GM18861 (cell line): ENCODE data around the gene GAMT.

Experiments used
- ATAC-seq: cut with Tn5 transposase; IDR thresholded peaks from one replicate; pipeline ENCODE4 v1.9.1; 2021; ENCODE audit not compliant: unreplicated experiment

The GAMT gene

GRCh38 chr19:1434040-1434366 is 32.7 kb upstream of the GAMT start:
- no peak for ATAC-seq

GRCh38 chr19:1433119-1434039 is 32.0 kb upstream of the GAMT start:
- no peak for ATAC-seq

- no peak for ATAC-seq
Observed at GRCh38 chr19:1432507-1432887, 31.2 kb upstream of the GAMT start.

GRCh38 chr19:1431759-1432506 is 30.6 kb upstream of the GAMT start:
- ATAC-seq: no peak

GRCh38 chr19:1430246-1430645 is 28.9 kb upstream of the GAMT start:
- no peak for ATAC-seq

GRCh38 chr19:1429750-1430149 is 28.4 kb upstream of the GAMT start:
- no peak for ATAC-seq

- ATAC-seq: no peak
Observed at GRCh38 chr19:1428738-1429391, 27.5 kb upstream of the GAMT start.

- no peak for ATAC-seq
Observed at GRCh38 chr19:1427221-1427920, 26.0 kb upstream of the GAMT start.

- ATAC-seq: no peak
Observed at GRCh38 chr19:1426736-1427135, 25.4 kb upstream of the GAMT start.

- ATAC-seq: no peak
Observed at GRCh38 chr19:1425902-1426301, 24.6 kb upstream of the GAMT start.

GRCh38 chr19:1425102-1425837 is 23.9 kb upstream of the GAMT start:
- ATAC-seq: no peak

GRCh38 chr19:1424192-1424955 is 23.0 kb upstream of the GAMT start:
- no peak for ATAC-seq

GRCh38 chr19:1423436-1424191 is 22.3 kb upstream of the GAMT start:
- ATAC-seq: no peak

GRCh38 chr19:1422943-1423342 is 21.6 kb upstream of the GAMT start:
- ATAC-seq: no peak

- ATAC-seq: no peak
Observed at GRCh38 chr19:1422360-1422759, 21.0 kb upstream of the GAMT start.

GRCh38 chr19:1421958-1422305 is 20.6 kb upstream of the GAMT start:
- ATAC-seq: no peak

- ATAC-seq: no peak
Observed at GRCh38 chr19:1421218-1421957, 20.0 kb upstream of the GAMT start.

GRCh38 chr19:1420590-1420989 is 19.2 kb upstream of the GAMT start:
- ATAC-seq: no peak
